H1 (cell line): ENCODE results near the gene CYBRD1. TPM values are rescaled to one million over a fixed set of nuclear protein-coding genes. Genes with fewer than 3 reads are reported as not detected.

ENCODE experiments used
- CTCF ChIA-PET: fragments of 300-600 bp; sonication (Branson Sonifier 250); formaldehyde crosslinking; loops from one replicate; lab custom pipeline; 2021; ENCODE audit not compliant: partially characterized antibody; lab: Charles Lee
- POLR2A ChIA-PET: fragments of 300-600 bp; sonication (Branson Sonifier 250); formaldehyde crosslinking; loops from one replicate; lab custom pipeline; 2021; ENCODE audit warnings: inconsistent platforms; ENCODE audit not compliant: partially characterized antibody; lab: Charles Lee
- DNase-seq, 2 experiments: peaks; one replicate each; pipeline versions ENCODE4 v3.0.0 to v3.0.0-alpha.2; 2010 to 2022; ENCODE audit warnings: low spot score in 2 of 2, low read depth in 1 of 2, mixed read lengths in 1 of 2
- FAIRE-seq: peaks from 2 replicates; lab custom pipeline; 2011; peaks lifted over from hg19 to GRCh38; lab: Jason Lieb, UNC
- H2AFZ ChIP-seq: 2 replicates; pipeline ENCODE4 v1.8.1; 2012; ENCODE audit warnings: low read length, inconsistent platforms
- H2AK5ac ChIP-seq: 2 replicates; pipeline ENCODE4 v1.6.1; 2013; ENCODE audit warnings: low read depth, low read length
- H2BK120ac ChIP-seq: replicated peaks from 2 replicates; pipeline ENCODE3; 2013; ENCODE audit warnings: low read depth, low read length, inconsistent platforms
- H2BK12ac ChIP-seq: 2 replicates; pipeline ENCODE4 v1.6.1; 2013; ENCODE audit warnings: low read depth, low read length
- H2BK15ac ChIP-seq: 2 replicates; pipeline ENCODE4 v1.6.1; 2013; ENCODE audit warnings: low read length
- H2BK20ac ChIP-seq: 2 replicates; pipeline ENCODE4 v1.6.1; 2013; ENCODE audit warnings: low read length
- H2BK5ac ChIP-seq: 2 replicates; pipeline ENCODE4 v1.6.1; 2013; ENCODE audit warnings: low read depth, low read length
- H3K14ac ChIP-seq: 2 replicates; pipeline ENCODE4 v1.6.1; 2013; ENCODE audit warnings: inconsistent platforms; ENCODE audit not compliant: insufficient read length
- H3K18ac ChIP-seq: 2 replicates; pipeline ENCODE4 v1.6.1; 2013; ENCODE audit warnings: low read length; ENCODE audit errors: extremely low read depth
- H3K23ac ChIP-seq: 2 replicates; pipeline ENCODE4 v1.6.1; 2013; ENCODE audit warnings: inconsistent platforms; ENCODE audit not compliant: insufficient read length
- H3K23me2 ChIP-seq: 2 replicates; pipeline ENCODE4 v1.6.1; 2013; ENCODE audit warnings: low read depth, low read length
- H3K27ac ChIP-seq: 2 replicates; pipeline ENCODE4 v1.6.1; 2011; ENCODE audit warnings: low read depth, low read length, inconsistent platforms
- H3K27me3 ChIP-seq, 4 experiments: replicated peaks in 1 of 4; 1 replicate in 1 of 4; 2 replicates in 3 of 4; pipeline versions ENCODE4 v1.6.1 to v1.8.1; 2011 to 2013; ENCODE audit warnings: low read length in 3 of 4, mild to moderate bottlenecking in 3 of 4, inconsistent platforms in 2 of 4, mixed read lengths in 2 of 4, moderate library complexity in 1 of 4; ENCODE audit not compliant: control insufficient read depth in 3 of 4, insufficient read depth in 3 of 4; ENCODE audit errors: extremely low read depth in 1 of 4
- H3K36me3 ChIP-seq, 4 experiments: 2 replicates each; pipeline versions ENCODE4 v1.6.1 to v1.8.1; 2011 to 2013; ENCODE audit warnings: mild to moderate bottlenecking in 4 of 4, low read length in 3 of 4, moderate library complexity in 2 of 4, control low read depth in 1 of 4, inconsistent platforms in 1 of 4; ENCODE audit not compliant: insufficient read depth in 4 of 4, control insufficient read depth in 2 of 4
- H3K4ac ChIP-seq: replicated peaks from 2 replicates; pipeline ENCODE3; 2013; ENCODE audit warnings: low read length, low read depth, mixed read lengths, inconsistent platforms; ENCODE audit not compliant: insufficient read length
- H3K4me1 ChIP-seq, 4 experiments: replicated peaks in 1 of 4; 1 replicate in 1 of 4; 2 replicates in 3 of 4; pipeline versions ENCODE4 v1.6.1 to v1.8.1; 2011 to 2013; ENCODE audit warnings: low read length in 3 of 4, inconsistent platforms in 2 of 4, mixed read lengths in 1 of 4; ENCODE audit not compliant: insufficient read depth in 4 of 4, control insufficient read depth in 3 of 4
- H3K4me2 ChIP-seq, 2 experiments: 2 replicates each; pipeline versions ENCODE4 v1.6.1 to v1.8.1; 2011 to 2013; ENCODE audit warnings: low read depth in 2 of 2, low read length in 2 of 2, control low read depth in 1 of 2, inconsistent platforms in 1 of 2, mild to moderate bottlenecking in 1 of 2; ENCODE audit not compliant: insufficient read depth in 1 of 2
- H3K4me3 ChIP-seq, 4 experiments: fragments of 200-600, 300-600 bp in 1 of 4; sonication (generic), shearing (Covaris generic), sonication (Bioruptor Twin) in 1 of 4; 2 replicates each; pipeline versions ENCODE4 v1.5.1 to v1.8.1; 2011 to 2016; ENCODE audit warnings: low read length in 4 of 4, low read depth in 3 of 4, control low read depth in 2 of 4, inconsistent platforms in 2 of 4, mild to moderate bottlenecking in 2 of 4, mixed read lengths in 1 of 4, moderate library complexity in 1 of 4; ENCODE audit not compliant: insufficient read depth in 2 of 4; ENCODE audit errors: extremely low read depth in 1 of 4
- H3K56ac ChIP-seq: replicated peaks from 2 replicates; pipeline ENCODE3; 2013; ENCODE audit warnings: low read depth, mild to moderate bottlenecking, mixed read lengths, low read length, inconsistent platforms; ENCODE audit not compliant: insufficient read length
- H3K79me1 ChIP-seq: 2 replicates; pipeline ENCODE4 v1.6.1; 2013; ENCODE audit warnings: low read depth, low read length, control low read depth
- H3K79me2 ChIP-seq, 2 experiments: 2 replicates each; pipeline versions ENCODE4 v1.6.1 to v1.8.1; 2012 to 2013; ENCODE audit warnings: low read length in 2 of 2, mild to moderate bottlenecking in 2 of 2, inconsistent platforms in 1 of 2; ENCODE audit not compliant: insufficient read depth in 2 of 2, control insufficient read depth in 1 of 2
- H3K9ac ChIP-seq, 4 experiments: replicated peaks in 1 of 4; 1 replicate in 1 of 4; 2 replicates in 3 of 4; pipeline versions ENCODE4 v1.6.1 to v1.8.1; 2011 to 2013; ENCODE audit warnings: low read depth in 3 of 4, low read length in 3 of 4, control low read depth in 2 of 4, mild to moderate bottlenecking in 2 of 4, moderate library complexity in 2 of 4, inconsistent platforms in 1 of 4; ENCODE audit errors: extremely low read depth in 1 of 4
- H3K9me3 ChIP-seq, 2 experiments: 2 replicates each; pipeline versions ENCODE4 v1.6.1 to v1.8.1; 2012 to 2013; ENCODE audit warnings: mild to moderate bottlenecking in 2 of 2, moderate library complexity in 2 of 2, control low read depth in 1 of 2, inconsistent platforms in 1 of 2, low read depth in 1 of 2, low read length in 1 of 2, mixed read lengths in 1 of 2; ENCODE audit not compliant: insufficient read depth in 2 of 2
- H4K20me1 ChIP-seq, 2 experiments: replicated peaks in 1 of 2; 2 replicates each; pipeline versions ENCODE3 to v1.8.1; 2011 to 2013; ENCODE audit warnings: inconsistent platforms in 2 of 2, low read length in 2 of 2, mild to moderate bottlenecking in 1 of 2; ENCODE audit not compliant: insufficient read depth in 2 of 2, control insufficient read depth in 1 of 2
- H4K5ac ChIP-seq: 2 replicates; pipeline ENCODE4 v1.6.1; 2013; ENCODE audit warnings: low read length, low read depth, mixed read lengths, inconsistent platforms; ENCODE audit not compliant: insufficient read length
- H4K8ac ChIP-seq: 2 replicates; pipeline ENCODE4 v1.8.0; 2013; ENCODE audit warnings: mild to moderate bottlenecking, moderate library complexity, low read length, inconsistent platforms; ENCODE audit not compliant: insufficient read depth; ENCODE audit errors: extremely low read depth
- H4K91ac ChIP-seq: replicated peaks from 2 replicates; pipeline ENCODE3; 2013; ENCODE audit warnings: low read length, mixed read lengths, inconsistent platforms; ENCODE audit not compliant: insufficient read length
- CEBPB ChIP-seq: IDR thresholded peaks from 2 replicates; pipeline ENCODE4 v1.6.1; 2012; ENCODE audit warnings: low read depth, low read length
- GABPA ChIP-seq: IDR thresholded peaks from 2 replicates; pipeline ENCODE4 v1.6.1; 2011; ENCODE audit warnings: mild to moderate bottlenecking, low read length, moderate library complexity, borderline replicate concordance; ENCODE audit not compliant: insufficient read depth
- KDM1A ChIP-seq: fragments of 200-600, 300-600 bp; sonication (generic); IDR thresholded peaks from 2 replicates; pipeline ENCODE4 v1.7.1; 2016; ENCODE audit warnings: mild to moderate bottlenecking, low read length, borderline replicate concordance
- NANOG ChIP-seq: IDR thresholded peaks from 2 replicates; pipeline ENCODE4 v1.6.1; 2011; ENCODE audit warnings: low read length, low read depth, mild to moderate bottlenecking, inconsistent platforms; ENCODE audit not compliant: insufficient read depth, poor library complexity, severe bottlenecking
- RAD21 ChIP-seq, 2 experiments: IDR thresholded peaks in 1 of 2; conservative IDR thresholded peaks in 1 of 2; 2 replicates each; pipeline ENCODE4 v1.6.1; 2011; ENCODE audit warnings: low read depth in 2 of 2, low read length in 2 of 2, improper control_type of control experiment in 1 of 2, inconsistent platforms in 1 of 2, mild to moderate bottlenecking in 1 of 2, moderate library complexity in 1 of 2
- SUZ12 ChIP-seq: fragments of 200-600 bp; sonication (generic); IDR thresholded peaks from 2 replicates; pipeline ENCODE4 v1.6.1; 2012; ENCODE audit warnings: mild to moderate bottlenecking, inconsistent platforms, low read length, moderate library complexity, mixed read lengths
- TAF7 ChIP-seq: optimal IDR thresholded peaks from 2 replicates; pipeline ENCODE3; 2011; ENCODE audit warnings: low read depth, mild to moderate bottlenecking, inconsistent platforms, low read length, moderate library complexity, borderline replicate concordance
- TBP ChIP-seq: IDR thresholded peaks from 2 replicates; pipeline ENCODE4 v1.6.1; 2011; ENCODE audit warnings: low read depth, low read length, improper control_type of control experiment
- WGBS, 2 experiments: shearing (Covaris generic) in 1 of 2; methylation state at CpG; one replicate each; pipeline versions ENCODE4 v1.1.6 to v1.1.7; 2013 to 2015; ENCODE audit warnings: low lambda C conversion rate in 2 of 2, mixed read lengths in 2 of 2, inconsistent platforms in 1 of 2, low coverage in 1 of 2, missing lambda C conversion rate in 1 of 2; ENCODE audit not compliant: insufficient replicate concordance in 2 of 2, insufficient coverage in 1 of 2, insufficient read length in 1 of 2; ENCODE audit errors: extremely low coverage in 1 of 2, missing lambda C conversion rate in 1 of 2; 5-methylcytosine and 5-hydroxymethylcytosine counted together
- polyA plus RNA-seq, 7 experiments: library from polyadenylated mRNA; depleted of rRNA in 3 of 7; stranded (reverse) in 5 of 7; unstranded in 2 of 7; fragments of >200 nt in 5 of 7; fragments of 200-250 nt in 2 of 7; gene quantifications; 1 replicate in 5 of 7; 2 replicates in 1 of 7; 4 replicates in 1 of 7; pipeline versions ENCODE4 v1.2.1 to v1.2.3, GENCODE V29; 2011 to 2013; ENCODE audit warnings: missing spikeins in 2 of 7, mixed read lengths in 2 of 7
- total RNA-seq: library from RNA; stranded (reverse); fragmentation: NEBNext Ultra II Directional; extraction: Animal tissue kit (Norgen Biotek cat#: 25700); gene quantifications from 2 replicates; pipeline ENCODE4 v1.2.1, GENCODE V29; 2021

CYBRD1 gene
- total and polyA plus RNA-seq, 2 of the 8 experiments (the other 6 are each of a cell fraction or from before 2014, with no cell fraction given): 10.7 to 12.6 TPM

DNA sequence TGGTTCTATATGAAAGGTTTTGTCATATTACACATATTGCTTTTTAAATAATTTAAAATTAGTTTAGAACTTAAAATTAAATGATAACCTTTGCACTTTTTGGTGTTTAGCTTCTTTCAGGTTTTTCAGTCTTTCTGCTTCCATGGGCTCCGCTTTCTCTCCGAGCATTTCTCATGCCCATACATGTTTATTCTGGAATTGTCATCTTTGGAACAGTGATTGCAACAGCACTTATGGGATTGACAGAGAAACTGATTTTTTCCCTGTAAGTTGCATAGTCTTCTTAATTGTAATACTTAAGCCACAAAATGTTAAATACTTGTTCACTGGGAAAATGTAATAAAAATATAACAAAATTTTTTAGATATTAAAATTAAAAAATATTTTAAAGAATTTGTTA, 31.0 kb downstream of the CYBRD1 start:
- Histone ChIP-seq H3K23me2 (no peaks in the 10 kb centered on the region), H3K9me3 (no peaks in the 10 kb centered on the region), H3K18ac (no peak overlapping the region), H3K14ac (no peak overlapping the region), H4K8ac (no peak overlapping the region), H3K4me3 (no peak overlapping the region), H3K4me2 (no peak overlapping the region), H3K56ac (no peak overlapping the region), H2BK120ac (no peak overlapping the region), H4K5ac (no peak overlapping the region), H3K9ac (no peak overlapping the region), H3K79me2 (no peaks in the 10 kb centered on the region), H2AK5ac (no peak overlapping the region), H2BK20ac (no peak overlapping the region), H3K27ac (no peak overlapping the region), H3K36me3 (peaks cover 0 to 12% (median 3%) of the 10 kb centered on the region in 4 experiments; a peak in 4 of 8 replicates), H4K91ac (no peak overlapping the region), H2BK12ac (no peak overlapping the region), H4K20me1 (no peaks in the 10 kb centered on the region), H3K27me3 (no peaks in the 10 kb centered on the region), H3K4ac (no peak overlapping the region), H2AFZ (no peak overlapping the region), H2BK5ac (no peak overlapping the region), H3K4me1 (no peaks in the 10 kb centered on the region), H2BK15ac (no peak overlapping the region), H3K23ac (no peak overlapping the region), H3K79me1 (no peaks in the 10 kb centered on the region)
- WGBS, 2 experiments: 91% methylated on average over 2 of the region's 2 CpGs; no CpG with 5 or more reads in 1 of the 2 experiments
- FAIRE-seq (no peak), DNase-seq (no peak)
- ChIA-PET POLR2A (no interaction called here), CTCF (interaction anchor here (2.3 kb wide), 1 partner anchor 11 kb away, joined by 5 read pairs; no protein-coding TSS in a partner anchor)
- no peak for TF ChIP-seq RAD21 (IDR thresholded peaks at IDR 0.05 in 1 of 2, conservative IDR thresholded peaks at IDR 0.05 in 1 of 2; ENCODE audit: low read depth in 2 of 2, low read length in 2 of 2)
- no peak for TF ChIP-seq KDM1A
- TF ChIP-seq GABPA: no peak
- TF ChIP-seq TAF7: no peak
- TF ChIP-seq NANOG: no peak
- TF ChIP-seq TBP: no peak
- TF ChIP-seq SUZ12: no peak
- TF ChIP-seq CEBPB: no peak
